Measurements from ENCODE around the gene PRPF38B.

Gene PRPF38B

GRCh38 chr1:108716437-108717230 lies 24.5 kb downstream of the PRPF38B start:
- in situ Hi-C loops (cut with MboI; ENCODE audit: low sequenced_read_pairs) = no loop called here

- in situ Hi-C loops (cut with MboI; ENCODE audit: low sequenced_read_pairs) = no loop called here
These were observed 25.7 kb downstream of the PRPF38B start for GRCh38 chr1:108717774-108718316.

- in situ Hi-C loops (cut with MboI; ENCODE audit: low sequenced_read_pairs) = no loop called here
These were observed 27.0 kb downstream of the PRPF38B start for GRCh38 chr1:108718927-108719655.

- in situ Hi-C loops (cut with MboI; ENCODE audit: low sequenced_read_pairs) = no loop called here
These were observed 27.7 kb downstream of the PRPF38B start for GRCh38 chr1:108719656-108720435.

- in situ Hi-C loops (cut with MboI; ENCODE audit: low sequenced_read_pairs) = no loop called here
These were observed 30.2 kb downstream of the PRPF38B start for GRCh38 chr1:108722292-108722691.

GRCh38 chr1:108725906-108726305 lies 33.8 kb downstream of the PRPF38B start:
- in situ Hi-C loops (cut with MboI; ENCODE audit: low sequenced_read_pairs) = no loop called here

- in situ Hi-C loops (cut with MboI; ENCODE audit: low sequenced_read_pairs) = no loop called here
These were observed 36.3 kb downstream of the PRPF38B start for GRCh38 chr1:108728327-108728923.

GRCh38 chr1:108729481-108729880 lies 37.4 kb downstream of the PRPF38B start:
- in situ Hi-C loops (cut with MboI; ENCODE audit: low sequenced_read_pairs) = no loop called here

GRCh38 chr1:108732398-108732797 lies 40.3 kb downstream of the PRPF38B start:
- in situ Hi-C loops (cut with MboI; ENCODE audit: low sequenced_read_pairs) = no loop called here

- in situ Hi-C loops (cut with MboI; ENCODE audit: low sequenced_read_pairs) = no loop called here
These were observed 42.2 kb downstream of the PRPF38B start for GRCh38 chr1:108734171-108734865.

GRCh38 chr1:108742253-108742652 lies 50.1 kb downstream of the PRPF38B start:
- in situ Hi-C loops (cut with MboI; ENCODE audit: low sequenced_read_pairs) = no loop called here

GRCh38 chr1:108745980-108746381 lies 53.9 kb downstream of the PRPF38B start:
- in situ Hi-C loops (cut with MboI; ENCODE audit: low sequenced_read_pairs) = no loop called here

- in situ Hi-C loops (cut with MboI; ENCODE audit: low sequenced_read_pairs) = no loop called here
These were observed 54.5 kb downstream of the PRPF38B start, which contains the start of gene STXBP3 for GRCh38 chr1:108746382-108747170. Gene STXBP3, plus strand, starts transcription at chr1:108746674. Its CDS starts 64 bp downstream, at chr1:108746738.

- in situ Hi-C loops (cut with MboI; ENCODE audit: low sequenced_read_pairs) = no loop called here
These were observed 55.2 kb downstream of the PRPF38B start for GRCh38 chr1:108747171-108747850.

GRCh38 chr1:108747898-108748297 lies 55.8 kb downstream of the PRPF38B start:
- in situ Hi-C loops (cut with MboI; ENCODE audit: low sequenced_read_pairs) = no loop called here

- in situ Hi-C loops (cut with MboI; ENCODE audit: low sequenced_read_pairs) = no loop called here
These were observed 57.0 kb downstream of the PRPF38B start for GRCh38 chr1:108749081-108749480.

- in situ Hi-C loops (cut with MboI; ENCODE audit: low sequenced_read_pairs) = no loop called here
These were observed 58.5 kb downstream of the PRPF38B start for GRCh38 chr1:108750476-108751181.

Data from HL-60/S4 treated with retinoic acid at 250 ng/mL for 4 days and 3 days (cell line).